T-helper 1 cell (primary cell): ENCODE measurements around the gene SERPINI2.

Experiments used
- DNase-seq, 5 donors: peaks; one replicate each; pipeline ENCODE4 v3.0.0-alpha.2; 2012 to 2020
- total RNA-seq, 4 donors: gene quantifications; one replicate each; lab custom pipeline; 2026; lab: John Stamatoyannopoulos, UW

Gene SERPINI2, protein sequence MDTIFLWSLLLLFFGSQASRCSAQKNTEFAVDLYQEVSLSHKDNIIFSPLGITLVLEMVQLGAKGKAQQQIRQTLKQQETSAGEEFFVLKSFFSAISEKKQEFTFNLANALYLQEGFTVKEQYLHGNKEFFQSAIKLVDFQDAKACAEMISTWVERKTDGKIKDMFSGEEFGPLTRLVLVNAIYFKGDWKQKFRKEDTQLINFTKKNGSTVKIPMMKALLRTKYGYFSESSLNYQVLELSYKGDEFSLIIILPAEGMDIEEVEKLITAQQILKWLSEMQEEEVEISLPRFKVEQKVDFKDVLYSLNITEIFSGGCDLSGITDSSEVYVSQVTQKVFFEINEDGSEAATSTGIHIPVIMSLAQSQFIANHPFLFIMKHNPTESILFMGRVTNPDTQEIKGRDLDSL
- 0 reads per million in 4 donors for total RNA-seq

- no peak for DNase-seq
Observed at GRCh38 chr3:167473863-167474262, at the start of gene SERPINI2. SERPINI2 (minus strand) TSS chr3:167474042; CDS start chr3:167471834, 2,208 bp downstream.

- DNase-seq = no peak
Observed at GRCh38 chr3:167521006-167521355, 47.1 kb upstream of the SERPINI2 start.

DNA sequence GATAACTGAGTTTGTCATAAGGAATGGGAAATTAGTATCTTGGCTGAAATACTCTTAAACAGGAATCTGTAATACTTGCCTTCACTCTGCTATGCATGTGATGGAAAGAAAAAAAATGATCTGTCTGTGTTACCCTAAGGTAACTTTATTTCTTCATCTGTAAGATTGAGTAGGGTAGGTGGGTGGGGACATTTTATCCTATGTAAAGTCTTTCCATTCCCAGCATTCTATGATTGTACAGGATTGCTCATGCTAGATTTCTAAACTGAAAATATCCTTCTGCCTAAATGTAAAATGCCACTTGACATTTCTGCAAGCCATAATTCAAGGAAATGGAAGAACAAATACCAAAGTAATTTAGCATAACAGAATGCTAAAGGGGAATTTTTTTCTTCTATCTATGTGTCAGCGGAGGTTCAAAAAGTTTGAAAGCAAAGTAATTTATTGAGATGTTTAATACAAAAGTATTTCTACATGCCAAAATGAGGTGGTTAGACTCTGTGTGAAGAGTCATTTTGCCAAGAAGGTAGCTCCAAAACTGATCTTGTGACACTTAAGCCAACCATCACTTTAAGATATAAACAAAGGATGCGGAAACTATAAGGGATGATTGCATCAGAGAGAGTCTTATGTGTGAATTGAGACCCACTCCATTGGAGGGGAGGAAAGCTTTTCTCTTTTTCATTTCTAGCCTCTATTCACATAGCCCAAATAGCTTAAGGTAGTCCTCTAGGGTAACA lies 46.6 kb upstream of the SERPINI2 start:
- DNase-seq = no peak

GRCh38 chr3:167507954-167508353 lies 34.1 kb upstream of the SERPINI2 start:
- no peak for DNase-seq

- DNase-seq = no peak
Observed at GRCh38 chr3:167502401-167502800, 28.6 kb upstream of the SERPINI2 start.

DNA sequence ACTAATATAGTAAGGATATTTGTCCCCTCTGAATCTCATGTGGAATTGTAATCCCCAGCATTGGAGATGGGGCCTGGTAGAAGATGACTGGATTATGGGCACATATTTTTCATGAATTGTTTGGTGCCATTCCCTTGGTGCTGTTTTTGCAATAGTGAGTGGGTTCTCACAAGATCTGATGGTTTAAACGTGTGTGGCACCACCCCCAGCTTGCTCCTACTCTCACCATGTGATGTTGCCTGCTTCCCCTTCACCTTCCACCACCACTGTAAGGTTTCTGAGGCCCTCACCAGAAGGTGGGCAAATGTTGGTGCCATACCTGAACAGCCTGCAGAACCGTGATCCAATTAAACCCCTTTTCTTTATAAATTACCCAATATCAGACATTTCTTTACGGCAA lies 28.1 kb upstream of the SERPINI2 start:
- no peak for DNase-seq

- no peak for DNase-seq
Observed at GRCh38 chr3:167497903-167498302, 24.1 kb upstream of the SERPINI2 start.

DNA sequence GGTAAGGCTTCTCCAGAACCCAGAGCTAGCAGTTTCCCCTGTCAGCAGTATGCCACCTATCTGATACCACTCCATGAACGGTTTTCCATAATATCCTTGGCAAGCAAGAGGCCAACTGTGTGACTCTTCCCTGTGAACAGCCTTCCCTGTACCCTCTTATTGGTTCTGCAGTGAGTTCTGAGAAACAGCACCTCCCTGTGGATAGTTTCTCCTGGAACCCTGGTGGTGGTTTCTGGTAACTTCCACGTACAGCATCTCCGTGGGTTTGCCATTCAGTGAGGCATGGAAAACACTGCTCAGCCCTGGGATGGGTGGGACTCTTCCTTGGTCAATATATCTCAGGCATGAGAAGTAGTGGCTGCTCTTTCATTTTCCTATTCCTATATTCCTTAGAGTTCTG lies 19.4 kb upstream of the SERPINI2 start:
- DNase-seq = no peak

GRCh38 chr3:167491621-167492020 lies 17.8 kb upstream of the SERPINI2 start:
- DNase-seq = no peak

- DNase-seq = no peak
Observed at GRCh38 chr3:167489571-167489970, 15.7 kb upstream of the SERPINI2 start.

DNA sequence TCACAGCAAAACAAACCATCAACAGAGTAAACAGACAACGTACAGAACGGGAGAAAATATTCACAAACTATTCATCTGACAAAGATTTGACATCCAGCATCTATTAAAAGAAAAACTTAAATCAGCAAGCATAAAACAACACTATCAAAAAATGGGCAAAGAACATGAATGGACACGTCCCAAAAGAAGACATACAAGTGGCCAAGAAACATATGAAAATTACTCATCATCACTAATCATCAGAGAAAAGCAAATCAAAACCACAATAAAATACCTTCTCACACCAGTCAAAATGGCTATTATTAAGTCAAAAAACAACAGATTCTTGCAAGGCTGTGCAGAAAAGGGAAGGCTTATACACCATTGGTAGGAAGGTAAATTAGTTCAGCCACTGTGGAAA lies 13.7 kb upstream of the SERPINI2 start:
- DNase-seq = no peak

DNA sequence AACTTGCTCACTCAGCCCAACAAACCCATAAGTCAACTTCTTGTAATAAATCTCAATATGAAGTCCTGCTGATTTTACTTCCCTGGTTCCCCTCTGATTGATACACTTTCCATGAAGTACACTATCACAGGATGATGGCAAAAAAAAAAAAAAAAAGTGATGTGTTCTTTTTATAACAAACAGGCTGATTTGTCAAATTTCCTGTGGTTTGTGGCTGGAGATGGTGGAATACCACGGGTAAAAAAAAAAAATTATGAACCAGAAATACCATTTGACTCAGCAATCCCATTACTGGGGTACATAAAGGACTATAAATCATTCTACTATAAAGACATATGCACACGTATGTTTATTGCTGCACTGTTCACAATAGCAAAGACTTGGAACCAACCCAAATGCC lies 10.7 kb upstream of the SERPINI2 start:
- DNase-seq = no peak

DNA sequence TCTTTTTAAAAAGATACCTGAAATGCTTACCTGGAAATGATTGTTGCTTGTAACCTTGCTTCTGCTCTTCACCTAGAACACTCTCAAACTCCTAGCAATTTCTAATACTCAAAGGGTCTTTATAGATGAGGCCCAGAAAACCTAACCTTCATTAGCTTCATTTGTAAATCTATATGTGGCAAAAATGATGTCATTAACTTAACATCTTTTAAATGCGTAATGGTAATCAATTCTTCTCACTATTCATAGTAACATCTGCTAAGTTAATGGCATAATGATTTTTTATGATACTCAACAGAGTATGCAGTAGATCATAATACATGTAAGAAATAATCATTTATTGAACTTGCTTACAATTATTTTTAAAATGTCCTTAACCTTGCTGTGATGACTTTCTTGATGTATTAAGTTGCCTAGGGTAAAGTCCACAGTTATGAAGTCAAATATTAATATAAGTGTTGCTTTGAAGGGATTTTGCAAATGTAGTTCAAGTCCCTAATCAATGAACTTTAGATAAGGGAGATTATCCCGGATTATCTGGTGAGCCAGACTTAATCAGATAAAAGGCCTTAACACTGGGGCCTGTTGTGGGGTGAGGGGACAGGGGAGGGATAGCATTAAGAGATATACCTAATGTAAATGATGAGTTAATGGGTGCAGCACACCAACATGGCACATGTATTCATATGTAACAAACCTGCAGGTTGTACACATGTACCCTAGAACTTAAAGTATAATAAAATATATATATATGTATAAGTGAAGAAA lies 10.1 kb upstream of the SERPINI2 start:
- no peak for DNase-seq

GRCh38 chr3:167481164-167481563 lies 7.3 kb upstream of the SERPINI2 start:
- DNase-seq = no peak

- no peak for DNase-seq
Observed at GRCh38 chr3:167480748-167481147, 6.9 kb upstream of the SERPINI2 start.

- DNase-seq = no peak
Observed at GRCh38 chr3:167469381-167469780, 4.5 kb downstream of the SERPINI2 start.

GRCh38 chr3:167467848-167468611 lies 5.8 kb downstream of the SERPINI2 start:
- no peak for DNase-seq

DNA sequence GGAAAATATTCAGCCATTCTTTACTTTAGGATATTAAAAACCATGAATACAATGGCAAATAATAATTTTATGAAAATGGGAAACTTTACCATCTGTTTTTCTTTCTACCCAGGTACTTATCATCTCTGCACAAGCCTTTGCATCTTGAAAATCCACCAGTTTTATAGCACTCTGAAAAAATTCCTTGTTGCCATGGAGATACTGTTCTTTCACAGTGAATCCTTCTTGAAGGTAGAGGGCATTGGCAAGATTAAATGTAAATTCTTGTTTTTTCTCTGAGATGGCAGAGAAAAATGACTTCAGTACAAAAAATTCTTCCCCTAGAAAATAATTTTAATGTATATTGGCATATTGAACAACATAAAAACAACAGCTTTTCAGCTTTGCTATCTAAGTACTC lies 6.9 kb downstream of the SERPINI2 start:
- no peak for DNase-seq

GRCh38 chr3:167456157-167456799 lies 17.6 kb downstream of the SERPINI2 start:
- no peak for DNase-seq

- DNase-seq = no peak
Observed at GRCh38 chr3:167453815-167454214, 20.0 kb downstream of the SERPINI2 start.

- no peak for DNase-seq
Observed at GRCh38 chr3:167451282-167451681, 22.6 kb downstream of the SERPINI2 start.

DNA sequence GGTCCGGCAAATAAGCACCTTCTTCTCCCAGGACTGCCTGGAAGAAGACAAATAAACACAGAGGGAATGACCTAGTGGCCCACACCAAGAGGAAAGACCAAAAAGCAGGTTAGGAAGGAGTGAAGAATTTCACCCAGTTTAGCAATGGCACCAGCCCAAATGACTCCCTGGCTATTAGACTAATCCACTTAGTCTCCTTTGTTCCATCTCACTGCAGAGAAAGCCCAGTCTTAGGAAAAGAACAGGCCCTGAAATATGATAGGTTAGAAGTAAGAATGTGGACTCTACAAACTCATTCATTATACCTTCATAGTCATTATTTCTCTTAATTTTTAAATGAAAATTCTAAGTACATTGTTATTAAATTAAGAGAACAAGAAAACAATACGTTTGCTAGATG lies 23.2 kb downstream of the SERPINI2 start:
- DNase-seq = no peak
